ENCODE data around the gene ISCA1.

The ISCA1 gene

GRCh38 chr9:86304236-86304730 lies 21.9 kb upstream of the ISCA1 start:
- Histone ChIP-seq H3K27ac (replicated peaks) (no peak overlapping the region), H3K4me3 (replicated peaks; ENCODE audit: insufficient read depth, low read length) (no peak overlapping the region), H3K27me3 (ENCODE audit: insufficient read depth, poor library complexity, severe bottlenecking) (no peaks in the 10 kb centered on the region)
- no peak for DNase-seq (ENCODE audit: low read depth in 1 of 2, low spot score in 1 of 2)
- TF ChIP-seq CTCF (IDR thresholded peaks at IDR 0.05; ENCODE audit: insufficient read depth, low read length) (no peak), POLR2AphosphoS5 (IDR thresholded peaks at IDR 0.05; ENCODE audit: low read depth) (no peak), SPI1 (IDR thresholded peaks at IDR 0.05; ENCODE audit: borderline replicate concordance, low read depth) (no peak), GABPA (IDR thresholded peaks at IDR 0.05; ENCODE audit: low read depth) (no peak), REST (IDR thresholded peaks at IDR 0.05; ENCODE audit: insufficient replicate concordance, low read depth) (no peak)

- no peak overlapping the region for H3K4me3 ChIP-seq (replicated peaks; ENCODE audit: insufficient read depth, low read length)
- H3K27me3 ChIP-seq (ENCODE audit: insufficient read depth, poor library complexity, severe bottlenecking) = no peaks in the 10 kb centered on the region
- DNase-seq (ENCODE audit: low read depth in 1 of 2, low spot score in 1 of 2) = no peak
- no peak overlapping the region for H3K27ac ChIP-seq (replicated peaks)
- TF ChIP-seq GABPA (IDR thresholded peaks at IDR 0.05; ENCODE audit: low read depth) = no peak
- no peak for TF ChIP-seq POLR2AphosphoS5 (IDR thresholded peaks at IDR 0.05; ENCODE audit: low read depth)
- no peak for TF ChIP-seq CTCF (IDR thresholded peaks at IDR 0.05; ENCODE audit: insufficient read depth, low read length)
- no peak for TF ChIP-seq SPI1 (IDR thresholded peaks at IDR 0.05; ENCODE audit: borderline replicate concordance, low read depth)
Observed at GRCh38 chr9:86303316-86303975, 21.1 kb upstream of the ISCA1 start.

- DNase-seq (ENCODE audit: low read depth in 1 of 2, low spot score in 1 of 2) = no peak
- no peak overlapping the region for H3K27ac ChIP-seq (replicated peaks)
- H3K27me3 ChIP-seq (ENCODE audit: insufficient read depth, poor library complexity, severe bottlenecking) = no peaks in the 10 kb centered on the region
- no peak overlapping the region for H3K4me3 ChIP-seq (replicated peaks; ENCODE audit: insufficient read depth, low read length)
- TF ChIP-seq SPI1 (IDR thresholded peaks at IDR 0.05; ENCODE audit: borderline replicate concordance, low read depth) (no peak), POLR2AphosphoS5 (IDR thresholded peaks at IDR 0.05; ENCODE audit: low read depth) (no peak), CTCF (IDR thresholded peaks at IDR 0.05; ENCODE audit: insufficient read depth, low read length) (no peak), REST (IDR thresholded peaks at IDR 0.05; ENCODE audit: insufficient replicate concordance, low read depth) (no peak), GABPA (IDR thresholded peaks at IDR 0.05; ENCODE audit: low read depth) (no peak)
Observed at GRCh38 chr9:86301686-86302085, 19.3 kb upstream of the ISCA1 start.
